GDM1 (cell line): Measurements from ENCODE around the gene IKZF4.
"Not testable (repeated sequence)": the region's sequence is repeated elsewhere in the genome, so short reads cannot be mapped to it uniquely, and the experiment has no call there.

Source experiments
- DNase-seq: peaks from one replicate; lab custom pipeline; 2025; lab: John Stamatoyannopoulos, UW

The IKZF4 gene

GRCh38 chr12:56020423-56021184, at the start of gene IKZF4:
Gene IKZF4, plus strand, starts transcription at chr12:56021043. Its CDS starts 451 bp downstream, at chr12:56021494.
- DNase-seq = no peak

GRCh38 chr12:55972042-55972441, 48.8 kb upstream of the IKZF4 start:
- no peak for DNase-seq

GRCh38 chr12:55972456-55972855, 48.4 kb upstream of the IKZF4 start:
- DNase-seq = no peak

GRCh38 chr12:55972911-55973598, 47.8 kb upstream of the IKZF4 start:
- no peak for DNase-seq

GRCh38 chr12:55973599-55974307, 47.1 kb upstream of the IKZF4 start, which contains the start of gene RAB5B:
Gene RAB5B, plus strand, starts transcription at chr12:55974078. Its CDS starts 12,883 bp downstream, at chr12:55986961.
- peak; percentile 100 for DNase-seq

GRCh38 chr12:55974308-55974730, 46.5 kb upstream of the IKZF4 start:
- no peak for DNase-seq

- DNase-seq = no peak
Measured at GRCh38 chr12:55978393-55978792, 42.5 kb upstream of the IKZF4 start.

- DNase-seq = no peak
Measured at GRCh38 chr12:55979069-55979468, 41.8 kb upstream of the IKZF4 start.

GRCh38 chr12:55981882-55982281, 39.0 kb upstream of the IKZF4 start:
- not testable (repeated sequence) for DNase-seq

- peak; percentile 16 for DNase-seq
Measured at GRCh38 chr12:55982319-55982936, 38.4 kb upstream of the IKZF4 start.

- no peak for DNase-seq
Measured at GRCh38 chr12:55983232-55983842, 37.5 kb upstream of the IKZF4 start.

- DNase-seq = no peak
Measured at GRCh38 chr12:55984861-55985260, 36.0 kb upstream of the IKZF4 start.

- no peak for DNase-seq
Measured at GRCh38 chr12:55985341-55985740, 35.5 kb upstream of the IKZF4 start.

GRCh38 chr12:55985976-55986375, 34.9 kb upstream of the IKZF4 start:
- not testable (repeated sequence) for DNase-seq

- DNase-seq = no peak
Measured at GRCh38 chr12:55991110-55991509, 29.7 kb upstream of the IKZF4 start.

- DNase-seq = no peak
Measured at GRCh38 chr12:55993230-55993853, 27.5 kb upstream of the IKZF4 start.

GRCh38 chr12:55995366-55995765, 25.5 kb upstream of the IKZF4 start:
- no peak for DNase-seq

GRCh38 chr12:55996201-55996714, 24.6 kb upstream of the IKZF4 start:
- DNase-seq = peak; percentile 38

- DNase-seq = peak; percentile 89
Measured at GRCh38 chr12:55996715-55997534, 23.9 kb upstream of the IKZF4 start, which contains the start of gene SUOX. Gene SUOX, plus strand, starts transcription at chr12:55997276. Its CDS starts 4,946 bp downstream, at chr12:56002222.

- DNase-seq = no peak
Measured at GRCh38 chr12:55997535-55997859, 23.3 kb upstream of the IKZF4 start.
